Astrocyte of the cerebellum (primary cell): ENCODE measurements around the gene MOCOS.

Source experiments
- DNase-seq: peaks from one replicate; pipeline ENCODE4 v3.0.0-alpha.2; 2011; ENCODE audit warnings: low read depth
- H3K4me3 ChIP-seq: 2 replicates; pipeline ENCODE4 v1.5.1; 2011; ENCODE audit warnings: mild to moderate bottlenecking, low read depth, low read length, moderate library complexity
- in situ Hi-C: cut with HindIII; loops from 2 replicates; pipeline ENCODE4 v1.10.0; 2017; ENCODE audit warnings: low sequenced_read_pairs
- TF ChIP-seq, protein P1 (sequence below): IDR thresholded peaks from 2 replicates; pipeline ENCODE4 v1.5.1; 2012; ENCODE audit warnings: low read length, low read depth, moderate library complexity, mild to moderate bottlenecking; ENCODE audit errors: missing control alignments

The MOCOS gene

DNA sequence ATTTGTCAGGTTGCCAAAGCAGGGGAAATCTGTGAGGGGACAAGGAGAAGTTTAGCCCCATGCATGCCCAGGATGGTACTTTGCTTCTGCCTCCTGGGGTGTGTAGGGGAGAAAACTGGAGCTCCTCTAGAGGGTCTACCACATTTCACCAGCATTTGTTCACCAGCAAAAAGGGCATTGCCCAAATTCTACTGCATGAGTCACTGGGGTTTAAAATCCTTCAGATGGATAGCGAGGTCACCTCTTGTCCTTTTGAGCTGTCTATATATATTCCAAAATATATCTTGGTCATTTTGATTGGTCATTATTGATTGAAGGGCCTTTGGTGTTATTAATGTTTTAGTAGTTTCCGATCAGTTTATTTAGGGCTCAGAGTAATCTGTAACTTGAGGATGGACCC, 128.9 kb downstream of the MOCOS start:
- in situ Hi-C loops = no loop called here
- DNase-seq = no peak
- no peak overlapping the region for H3K4me3 ChIP-seq
- TF ChIP-seq, protein P1, sequence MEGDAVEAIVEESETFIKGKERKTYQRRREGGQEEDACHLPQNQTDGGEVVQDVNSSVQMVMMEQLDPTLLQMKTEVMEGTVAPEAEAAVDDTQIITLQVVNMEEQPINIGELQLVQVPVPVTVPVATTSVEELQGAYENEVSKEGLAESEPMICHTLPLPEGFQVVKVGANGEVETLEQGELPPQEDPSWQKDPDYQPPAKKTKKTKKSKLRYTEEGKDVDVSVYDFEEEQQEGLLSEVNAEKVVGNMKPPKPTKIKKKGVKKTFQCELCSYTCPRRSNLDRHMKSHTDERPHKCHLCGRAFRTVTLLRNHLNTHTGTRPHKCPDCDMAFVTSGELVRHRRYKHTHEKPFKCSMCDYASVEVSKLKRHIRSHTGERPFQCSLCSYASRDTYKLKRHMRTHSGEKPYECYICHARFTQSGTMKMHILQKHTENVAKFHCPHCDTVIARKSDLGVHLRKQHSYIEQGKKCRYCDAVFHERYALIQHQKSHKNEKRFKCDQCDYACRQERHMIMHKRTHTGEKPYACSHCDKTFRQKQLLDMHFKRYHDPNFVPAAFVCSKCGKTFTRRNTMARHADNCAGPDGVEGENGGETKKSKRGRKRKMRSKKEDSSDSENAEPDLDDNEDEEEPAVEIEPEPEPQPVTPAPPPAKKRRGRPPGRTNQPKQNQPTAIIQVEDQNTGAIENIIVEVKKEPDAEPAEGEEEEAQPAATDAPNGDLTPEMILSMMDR = no peak
